Ascending aorta (tissue), 2 donors: Measurements from ENCODE around the gene SPINT2. TPM values are rescaled to one million over a fixed set of nuclear protein-coding genes. Genes with fewer than 3 reads are reported as not detected.

Experiments
- DNase-seq, 2 donors: peaks; one replicate each; pipeline ENCODE4 v3.0.0-alpha.2; 2019; ENCODE audit warnings: low spot score in 2 of 2
- H3K27ac ChIP-seq, 2 donors: fragments of 200-600 bp; sonication (generic); one replicate each; pipeline ENCODE4 v1.5.1; 2016 to 2017; ENCODE audit warnings: mild to moderate bottlenecking in 1 of 2
- H3K27me3 ChIP-seq: fragments of 200-600 bp; sonication (generic); one replicate; pipeline ENCODE4 v1.5.1; 2017
- H3K36me3 ChIP-seq, 2 donors: fragments of 200-600 bp; sonication (generic); one replicate each; pipeline ENCODE4 v1.5.1; 2016
- H3K4me1 ChIP-seq, 2 donors: fragments of 200-600 bp; sonication (generic); one replicate each; pipeline ENCODE4 v1.5.1; 2016 to 2017; ENCODE audit warnings: mild to moderate bottlenecking in 1 of 2
- H3K4me3 ChIP-seq, 2 donors: fragments of 200-600 bp; sonication (generic); one replicate each; pipeline ENCODE4 v1.5.1; 2016 to 2017; ENCODE audit warnings: mild to moderate bottlenecking in 1 of 2
- H3K9me3 ChIP-seq, 2 donors: fragments of 200-600 bp; sonication (generic); one replicate each; pipeline ENCODE4 v1.5.1; 2016
- CTCF ChIP-seq, 3 experiments: fragments of 200-600 bp in 2 of 3; fragments of 450-650 bp in 1 of 3; sonication (generic) in 2 of 3; IDR thresholded peaks; one replicate each; pipeline ENCODE4 v1.5.1; 2016 to 2019; ENCODE audit warnings: antibody characterized with exemption in 3 of 3, mild to moderate bottlenecking in 1 of 3, moderate library complexity in 1 of 3
- intact Hi-C: fragments of 100-400 bp; cut with DNase I; formaldehyde crosslinking; loops from one replicate; pipeline ENCODE4 v1.15.1; 2023
- total RNA-seq: library from RNA; depleted of rRNA; stranded (reverse); fragments of >200 nt; gene quantifications from one replicate; pipeline ENCODE4 v1.1.0, GENCODE V29; 2016

The SPINT2 gene
- total RNA-seq, 1 donor from 2014 or later: 193 TPM

- intact Hi-C loops: no loop called here
- no peaks in the 10 kb centered on the region for H3K9me3 ChIP-seq
- H3K36me3 ChIP-seq: peaks cover 58 to 72% of the 10 kb centered on the region in 2 donors
- H3K4me3 ChIP-seq: no peak overlapping the region
- no peak overlapping the region for H3K27ac ChIP-seq
- no peaks in the 10 kb centered on the region for H3K27me3 ChIP-seq
- H3K4me1 ChIP-seq: no peaks in the 10 kb centered on the region
- no peak for TF ChIP-seq CTCF (IDR thresholded peaks at IDR 0.05)
- no peak for DNase-seq
Measured at GRCh38 chr19:38291855-38292254, 27.5 kb downstream of the SPINT2 start.

- TF ChIP-seq CTCF (IDR thresholded peaks at IDR 0.05): no peak
- no peak overlapping the region for H3K27ac ChIP-seq
- peaks cover 0 to under 1% of the 10 kb centered on the region in 2 donors for H3K4me1 ChIP-seq
- H3K27me3 ChIP-seq: no peaks in the 10 kb centered on the region
- DNase-seq: no peak
- H3K9me3 ChIP-seq: no peaks in the 10 kb centered on the region
- intact Hi-C loops: no loop called here
- H3K4me3 ChIP-seq: no peak overlapping the region
- peaks cover 50 to 60% of the 10 kb centered on the region in 2 donors for H3K36me3 ChIP-seq
Measured at GRCh38 chr19:38293281-38293680, 28.9 kb downstream of the SPINT2 start.

- no peak for DNase-seq
- no peaks in the 10 kb centered on the region for H3K27me3 ChIP-seq
- peaks cover 42 to 52% of the 10 kb centered on the region in 2 donors for H3K36me3 ChIP-seq
- no peak for TF ChIP-seq CTCF (IDR thresholded peaks at IDR 0.05)
- H3K4me1 ChIP-seq: peaks cover 0 to 7% of the 10 kb centered on the region in 2 donors
- H3K9me3 ChIP-seq: no peaks in the 10 kb centered on the region
- H3K4me3 ChIP-seq: no peak overlapping the region
- intact Hi-C loops: no loop called here
- H3K27ac ChIP-seq: no peak overlapping the region
Measured at GRCh38 chr19:38294090-38294489, 29.7 kb downstream of the SPINT2 start.

GRCh38 chr19:38298821-38299680 lies 34.7 kb downstream of the SPINT2 start:
- peak overlapping the region; percentile 59 to 69 for H3K27ac ChIP-seq
- intact Hi-C loops: no loop called here
- H3K27me3 ChIP-seq: no peaks in the 10 kb centered on the region

GRCh38 chr19:38303517-38304351 lies 39.4 kb downstream of the SPINT2 start, which contains the start of gene C19orf33:
TSS of gene C19orf33 (plus strand) at chr19:38304251. CDS start at chr19:38304262, 11 bp downstream.
- Histone ChIP-seq H3K4me1 (peaks cover 0 to 1% of the 10 kb centered on the region in 2 donors), H3K27me3 (no peaks in the 10 kb centered on the region), H3K9me3 (no peaks in the 10 kb centered on the region), H3K27ac (no peak within 1 kb of the TSS), H3K36me3 (peaks cover 39 to 45% of the 10 kb centered on the region in 2 donors), H3K4me3 (no peak within 1 kb of the TSS)
- intact Hi-C loops: no loop called here
- no peak for DNase-seq
- no peak for TF ChIP-seq CTCF (IDR thresholded peaks at IDR 0.05)

More at GRCh38 chr19:38298821-38299680, 34.7 kb downstream of the SPINT2 start:
- Histone ChIP-seq H3K4me3 (no peak overlapping the region), H3K36me3 (peaks cover 13 to 16% of the 10 kb centered on the region in 2 donors), H3K9me3 (no peaks in the 10 kb centered on the region), H3K4me1 (peaks cover 0 to 7% of the 10 kb centered on the region in 2 donors)
- TF ChIP-seq CTCF (IDR thresholded peaks at IDR 0.05): no peak
- no peak for DNase-seq
